Measurements from ENCODE around the gene BPNT1. TPM values are rescaled to one million over a fixed set of nuclear protein-coding genes. Genes with fewer than 3 reads are reported as not detected.

Gene BPNT1
- total RNA-seq, 1 experiment from 2014 or later = 13.6 TPM

GRCh38 chr1:220135755-220136154 is 46.2 kb upstream of the BPNT1 start:
- peaks cover 21 to 69% (median 58%) of the 10 kb centered on the region in 3 experiments; a peak in 6 of 7 replicates for H3K36me3 Mint-ChIP-seq (ENCODE audit: insufficient read depth in 1 of 3, low read depth in 3 of 3)
- H3K56ac ChIP-seq (ENCODE audit: insufficient read length, low read depth, low read length) = no peak overlapping the region
- H3K9me3 ChIP-seq (ENCODE audit: control insufficient read depth, low read depth, low read length) = no peaks in the 10 kb centered on the region
- no peaks in the 10 kb centered on the region for H3K27me3 ChIP-seq (ENCODE audit: insufficient read depth, low read length)
- H3K4me1 Mint-ChIP-seq = 0 out of 4 replicates have a peak, but pooled peaks cover 2% of the 10 kb centered on the region in 2 experiments
- H3K79me1 ChIP-seq (ENCODE audit: insufficient read depth, low read depth, low read length, poor library complexity, severe bottlenecking) = no peaks in the 10 kb centered on the region
- no peak overlapping the region for H4K91ac ChIP-seq (ENCODE audit: insufficient read length, low read depth, low read length)
- no peak for DNase-seq
- H3K79me2 ChIP-seq (ENCODE audit: insufficient read depth, low read length) = no peaks in the 10 kb centered on the region
- TF ChIP-seq CTCF (conservative IDR thresholded peaks at IDR 0.05) = no peak
- no peaks in the 10 kb centered on the region for H3K23me2 ChIP-seq (ENCODE audit: insufficient read length, low read depth, low read length, poor library complexity, severe bottlenecking)
- H2BK15ac ChIP-seq (ENCODE audit: low read depth, low read length) = no peak overlapping the region
- H3K23ac ChIP-seq (ENCODE audit: insufficient read length, low read depth, low read length) = no peak overlapping the region
- peak overlapping the region in 2 of 3 experiments; percentile 3 to 40; a peak in 1 of 7 replicates for H3K27ac Mint-ChIP-seq
- no peak overlapping the region for H3T11ph ChIP-seq (ENCODE audit: low read length)
- H2BK12ac ChIP-seq (ENCODE audit: insufficient read length, low read depth, low read length) = no peak overlapping the region
- H3K4me3 Mint-ChIP-seq = no peak overlapping the region
- no peak overlapping the region for H3K27ac ChIP-seq (ENCODE audit: insufficient read length, low read depth, low read length)
- no peak overlapping the region for H3K4me2 ChIP-seq (ENCODE audit: insufficient read depth, insufficient read length, low read length)
- no peak overlapping the region for H3K9ac ChIP-seq (ENCODE audit: extremely low read depth, insufficient read length, low read length)
- H2AK5ac ChIP-seq (ENCODE audit: insufficient read length, low read length) = no peak overlapping the region
- no peak overlapping the region for H2BK20ac ChIP-seq (ENCODE audit: low read depth, low read length, poor library complexity, severe bottlenecking)
- no peaks in the 10 kb centered on the region for H4K20me1 ChIP-seq (ENCODE audit: control insufficient read depth, insufficient read depth, insufficient read length)
- no peak overlapping the region for H2BK5ac ChIP-seq (ENCODE audit: insufficient read length, low read length)
- H4K8ac ChIP-seq (replicated peaks; ENCODE audit: insufficient read length, low read depth, low read length) = no peak overlapping the region
- no peak overlapping the region for H3K18ac ChIP-seq (ENCODE audit: insufficient read length, low read depth, low read length)
- no peak overlapping the region for H2AFZ ChIP-seq (ENCODE audit: low read length)
- H2BK120ac ChIP-seq (ENCODE audit: low read depth, low read length, poor library complexity, severe bottlenecking) = no peak overlapping the region
- no peak overlapping the region for H3K14ac ChIP-seq (ENCODE audit: insufficient read depth, low read length)
- no peak overlapping the region for H3K4ac ChIP-seq (ENCODE audit: low read depth, low read length)
- no peaks in the 10 kb centered on the region for H3K9me3 Mint-ChIP-seq
- H4K5ac ChIP-seq (ENCODE audit: insufficient read length, low read depth, low read length) = no peak overlapping the region
- no peaks in the 10 kb centered on the region for H3K27me3 Mint-ChIP-seq (ENCODE audit: low read depth)
- no peaks in the 10 kb centered on the region for H3K4me1 ChIP-seq (ENCODE audit: insufficient read depth, low read length)
- no CpG with 5 or more reads among the region's 2 CpGs for WGBS (ENCODE audit: extremely low coverage, insufficient read length, low lambda C conversion rate)

All from H9 (cell line).